Fibroblast of lung (primary cell): Measurements from ENCODE around the gene MMS22L.

Source experiments
- CTCF ChIP-seq, 2 donors: IDR thresholded peaks in 1 of 2; conservative IDR thresholded peaks in 1 of 2; 1 replicate in 1 of 2; 2 replicates in 1 of 2; pipeline ENCODE4 v1.5.1; 2011 to 2012; ENCODE audit warnings: low read length in 2 of 2, control low read depth in 1 of 2, inconsistent platforms in 1 of 2, low read depth in 1 of 2, mild to moderate bottlenecking in 1 of 2
- EZH2 ChIP-seq: IDR thresholded peaks from 2 replicates; pipeline ENCODE4 v1.5.1; 2012; ENCODE audit warnings: low read length, control low read depth, mild to moderate bottlenecking; ENCODE audit errors: missing control alignments

- TF ChIP-seq CTCF (conservative IDR thresholded peaks at IDR 0.05 in 1 of 2, IDR thresholded peaks at IDR 0.05 in 1 of 2; ENCODE audit: low read depth in 1 of 2, low read length in 2 of 2): no peak
- no peak for TF ChIP-seq EZH2
These were observed 51.1 kb downstream of the MMS22L start for GRCh38 chr6:97231911-97232310.
